Ishikawa (cell line): ENCODE results near the gene MYOZ3.
A peak's percentile ranks its signal among the peaks of the same experiment; 100 is the strongest.

ENCODE experiments used
- CEBPB ChIP-seq: IDR thresholded peaks from 2 replicates; pipeline ENCODE4 v1.6.1; 2012
- CREB1 ChIP-seq: IDR thresholded peaks from 2 replicates; pipeline ENCODE4 v1.6.1; 2012; ENCODE audit warnings: low read depth
- EGR1 ChIP-seq: IDR thresholded peaks from 2 replicates; pipeline ENCODE4 v1.6.1; 2012
- EP300 ChIP-seq: IDR thresholded peaks from 2 replicates; pipeline ENCODE4 v1.6.1; 2012; ENCODE audit warnings: borderline replicate concordance
- FOXM1 ChIP-seq: IDR thresholded peaks from 2 replicates; pipeline ENCODE4 v1.6.1; 2012; ENCODE audit warnings: low read depth, borderline replicate concordance
- NFIC ChIP-seq: IDR thresholded peaks from 2 replicates; pipeline ENCODE4 v1.6.1; 2012
- RAD21 ChIP-seq: IDR thresholded peaks from 2 replicates; pipeline ENCODE4 v1.6.1; 2012; ENCODE audit warnings: low read depth
- TAF1 ChIP-seq: IDR thresholded peaks from 2 replicates; pipeline ENCODE4 v1.6.1; 2012; ENCODE audit warnings: low read depth, mild to moderate bottlenecking
- TCF12 ChIP-seq: IDR thresholded peaks from 2 replicates; pipeline ENCODE4 v1.6.1; 2012; ENCODE audit warnings: low read depth
- TEAD4 ChIP-seq: IDR thresholded peaks from 2 replicates; pipeline ENCODE4 v1.6.1; 2012
- YY1 ChIP-seq: IDR thresholded peaks from 2 replicates; pipeline ENCODE4 v1.6.1; 2012; ENCODE audit warnings: low read depth
- ZBTB7A ChIP-seq: IDR thresholded peaks from 2 replicates; pipeline ENCODE4 v1.6.1; 2012; ENCODE audit warnings: low read depth
- TF ChIP-seq, protein P1 (sequence below): IDR thresholded peaks from 2 replicates; pipeline ENCODE4 v1.6.1; 2012; ENCODE audit warnings: low read depth, mild to moderate bottlenecking
- TF ChIP-seq, protein P2 (sequence below): IDR thresholded peaks from 2 replicates; pipeline ENCODE4 v1.6.1; 2012
- TF ChIP-seq, protein P3 (sequence below): IDR thresholded peaks from 2 replicates; pipeline ENCODE4 v1.6.1; 2012

MYOZ3 gene

DNA sequence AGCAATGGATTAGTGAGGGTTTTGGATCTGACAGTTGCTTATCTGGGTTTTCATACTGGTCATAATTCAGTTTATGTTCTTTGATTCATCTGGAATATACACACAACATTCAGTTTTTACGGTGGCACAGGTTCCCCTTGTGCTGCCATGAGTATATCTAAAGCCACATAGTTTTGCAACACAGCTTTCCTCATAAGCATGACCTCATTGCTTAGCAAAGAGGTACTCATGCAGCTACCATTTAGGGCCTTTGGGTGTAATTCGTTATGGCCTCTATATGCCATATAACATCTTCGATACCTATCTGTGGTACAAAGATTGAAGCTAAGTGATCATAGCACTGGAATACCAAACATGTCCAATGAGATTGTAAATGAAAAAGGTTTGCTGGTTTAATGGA, 42.7 kb downstream of the MYOZ3 start:
- TF ChIP-seq TEAD4 (no peak), TAF1 (no peak)

DNA sequence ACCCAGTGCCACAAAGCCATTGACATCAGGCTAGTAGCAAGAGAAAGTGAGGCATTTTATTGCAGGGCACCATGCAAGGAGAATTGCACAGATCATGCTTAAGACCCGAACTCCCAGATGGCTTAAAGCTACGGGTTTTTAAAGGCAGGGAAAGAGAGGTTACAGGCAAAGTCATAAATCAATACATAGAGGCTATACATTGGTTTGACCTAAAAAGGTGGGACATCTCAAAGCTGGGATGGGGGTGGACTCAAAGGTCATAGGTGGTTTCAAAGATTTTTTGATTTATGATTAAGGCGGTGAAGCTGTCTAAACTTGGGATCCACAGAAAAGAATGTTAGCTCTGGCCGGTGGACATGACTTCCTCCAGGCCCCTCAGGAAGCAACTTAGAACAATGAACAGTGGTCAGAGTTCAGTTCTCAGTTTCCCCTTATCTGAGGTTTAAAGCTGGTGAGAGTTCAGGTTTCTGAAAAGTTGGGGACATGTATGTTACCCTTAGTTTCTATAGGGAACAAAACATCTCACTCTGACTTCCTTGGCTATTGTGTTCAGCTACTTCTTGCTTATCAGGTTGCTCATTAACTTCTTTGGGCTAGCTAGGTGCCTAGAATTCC, 45.8 kb downstream of the MYOZ3 start:
- TF ChIP-seq NFIC (no peak), CREB1 (no peak), EGR1 (no peak), TEAD4 (no peak), FOXM1 (no peak), ZBTB7A (no peak), YY1 (no peak)
- TF ChIP-seq, protein P1, sequence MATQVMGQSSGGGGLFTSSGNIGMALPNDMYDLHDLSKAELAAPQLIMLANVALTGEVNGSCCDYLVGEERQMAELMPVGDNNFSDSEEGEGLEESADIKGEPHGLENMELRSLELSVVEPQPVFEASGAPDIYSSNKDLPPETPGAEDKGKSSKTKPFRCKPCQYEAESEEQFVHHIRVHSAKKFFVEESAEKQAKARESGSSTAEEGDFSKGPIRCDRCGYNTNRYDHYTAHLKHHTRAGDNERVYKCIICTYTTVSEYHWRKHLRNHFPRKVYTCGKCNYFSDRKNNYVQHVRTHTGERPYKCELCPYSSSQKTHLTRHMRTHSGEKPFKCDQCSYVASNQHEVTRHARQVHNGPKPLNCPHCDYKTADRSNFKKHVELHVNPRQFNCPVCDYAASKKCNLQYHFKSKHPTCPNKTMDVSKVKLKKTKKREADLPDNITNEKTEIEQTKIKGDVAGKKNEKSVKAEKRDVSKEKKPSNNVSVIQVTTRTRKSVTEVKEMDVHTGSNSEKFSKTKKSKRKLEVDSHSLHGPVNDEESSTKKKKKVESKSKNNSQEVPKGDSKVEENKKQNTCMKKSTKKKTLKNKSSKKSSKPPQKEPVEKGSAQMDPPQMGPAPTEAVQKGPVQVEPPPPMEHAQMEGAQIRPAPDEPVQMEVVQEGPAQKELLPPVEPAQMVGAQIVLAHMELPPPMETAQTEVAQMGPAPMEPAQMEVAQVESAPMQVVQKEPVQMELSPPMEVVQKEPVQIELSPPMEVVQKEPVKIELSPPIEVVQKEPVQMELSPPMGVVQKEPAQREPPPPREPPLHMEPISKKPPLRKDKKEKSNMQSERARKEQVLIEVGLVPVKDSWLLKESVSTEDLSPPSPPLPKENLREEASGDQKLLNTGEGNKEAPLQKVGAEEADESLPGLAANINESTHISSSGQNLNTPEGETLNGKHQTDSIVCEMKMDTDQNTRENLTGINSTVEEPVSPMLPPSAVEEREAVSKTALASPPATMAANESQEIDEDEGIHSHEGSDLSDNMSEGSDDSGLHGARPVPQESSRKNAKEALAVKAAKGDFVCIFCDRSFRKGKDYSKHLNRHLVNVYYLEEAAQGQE, result no peak
- TF ChIP-seq, protein P2, sequence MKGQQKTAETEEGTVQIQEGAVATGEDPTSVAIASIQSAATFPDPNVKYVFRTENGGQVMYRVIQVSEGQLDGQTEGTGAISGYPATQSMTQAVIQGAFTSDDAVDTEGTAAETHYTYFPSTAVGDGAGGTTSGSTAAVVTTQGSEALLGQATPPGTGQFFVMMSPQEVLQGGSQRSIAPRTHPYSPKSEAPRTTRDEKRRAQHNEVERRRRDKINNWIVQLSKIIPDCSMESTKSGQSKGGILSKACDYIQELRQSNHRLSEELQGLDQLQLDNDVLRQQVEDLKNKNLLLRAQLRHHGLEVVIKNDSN, result no peak
- TF ChIP-seq, protein P3, sequence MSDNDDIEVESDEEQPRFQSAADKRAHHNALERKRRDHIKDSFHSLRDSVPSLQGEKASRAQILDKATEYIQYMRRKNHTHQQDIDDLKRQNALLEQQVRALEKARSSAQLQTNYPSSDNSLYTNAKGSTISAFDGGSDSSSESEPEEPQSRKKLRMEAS, result no peak

DNA sequence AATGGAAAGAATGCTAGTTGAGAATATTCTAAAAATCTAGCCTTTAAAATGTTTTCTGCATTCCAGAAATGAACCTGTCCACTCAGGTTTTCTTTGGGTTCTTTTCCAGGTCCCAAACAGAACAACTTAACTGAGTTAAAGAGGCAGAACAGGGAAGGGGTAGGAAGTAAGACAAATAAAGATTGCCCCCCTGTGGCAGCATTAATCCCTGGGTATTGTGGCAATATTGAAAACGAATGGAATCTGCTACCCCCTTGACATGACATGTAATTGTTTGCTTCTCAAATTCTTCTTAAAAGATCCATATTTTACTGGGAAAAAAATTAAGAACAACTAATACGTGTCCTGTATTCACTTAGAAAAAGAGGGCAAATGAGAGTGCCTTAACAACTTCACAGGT, 49.1 kb downstream of the MYOZ3 start:
- TF ChIP-seq, protein P1, result no peak
- TF ChIP-seq YY1, result no peak
- peak; percentile 22; the same call in 1 of the 2 replicates for TF ChIP-seq RAD21
- no peak for TF ChIP-seq ZBTB7A
- no peak for TF ChIP-seq NFIC

DNA sequence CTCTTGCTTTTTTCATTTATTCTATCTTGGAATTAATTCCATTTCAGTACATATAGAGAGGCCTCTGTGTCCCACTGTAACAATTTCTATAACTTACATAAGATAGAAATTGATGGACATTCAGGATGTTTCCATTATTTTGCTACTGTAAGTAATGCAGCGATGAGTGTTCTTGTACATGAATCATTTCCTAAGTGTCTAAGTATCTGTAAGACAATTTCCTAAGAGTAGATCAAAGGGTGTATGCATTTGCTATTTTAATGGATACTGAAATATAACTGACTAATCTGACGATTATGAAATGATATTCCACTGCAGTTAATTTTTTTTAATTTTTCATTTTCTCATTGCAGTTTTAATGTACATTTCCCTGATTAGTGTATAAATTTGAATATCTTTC, 62.8 kb downstream of the MYOZ3 start:
- TF ChIP-seq TAF1, result no peak
- TF ChIP-seq, protein P1, result no peak
- no peak for TF ChIP-seq YY1
- TF ChIP-seq CREB1, result no peak
- TF ChIP-seq EGR1, result no peak
- no peak for TF ChIP-seq RAD21
- TF ChIP-seq TEAD4, result no peak
- no peak for TF ChIP-seq EP300
- TF ChIP-seq, protein P3, result no peak
- TF ChIP-seq TCF12, result no peak
- TF ChIP-seq NFIC, result no peak
- TF ChIP-seq CEBPB, result no peak
- TF ChIP-seq, protein P2, result no peak
- TF ChIP-seq FOXM1, result no peak
- no peak for TF ChIP-seq ZBTB7A
